GM19238 (cell line): ENCODE measurements around the gene SETD1B.
A peak's percentile ranks its signal among the peaks of the same experiment; 100 is the strongest.

ENCODE experiments used
- DNase-seq: peaks from one replicate; pipeline ENCODE4 v3.0.0; 2011; ENCODE audit warnings: low spot score; ENCODE audit not compliant: insufficient read length

SETD1B gene

DNA sequence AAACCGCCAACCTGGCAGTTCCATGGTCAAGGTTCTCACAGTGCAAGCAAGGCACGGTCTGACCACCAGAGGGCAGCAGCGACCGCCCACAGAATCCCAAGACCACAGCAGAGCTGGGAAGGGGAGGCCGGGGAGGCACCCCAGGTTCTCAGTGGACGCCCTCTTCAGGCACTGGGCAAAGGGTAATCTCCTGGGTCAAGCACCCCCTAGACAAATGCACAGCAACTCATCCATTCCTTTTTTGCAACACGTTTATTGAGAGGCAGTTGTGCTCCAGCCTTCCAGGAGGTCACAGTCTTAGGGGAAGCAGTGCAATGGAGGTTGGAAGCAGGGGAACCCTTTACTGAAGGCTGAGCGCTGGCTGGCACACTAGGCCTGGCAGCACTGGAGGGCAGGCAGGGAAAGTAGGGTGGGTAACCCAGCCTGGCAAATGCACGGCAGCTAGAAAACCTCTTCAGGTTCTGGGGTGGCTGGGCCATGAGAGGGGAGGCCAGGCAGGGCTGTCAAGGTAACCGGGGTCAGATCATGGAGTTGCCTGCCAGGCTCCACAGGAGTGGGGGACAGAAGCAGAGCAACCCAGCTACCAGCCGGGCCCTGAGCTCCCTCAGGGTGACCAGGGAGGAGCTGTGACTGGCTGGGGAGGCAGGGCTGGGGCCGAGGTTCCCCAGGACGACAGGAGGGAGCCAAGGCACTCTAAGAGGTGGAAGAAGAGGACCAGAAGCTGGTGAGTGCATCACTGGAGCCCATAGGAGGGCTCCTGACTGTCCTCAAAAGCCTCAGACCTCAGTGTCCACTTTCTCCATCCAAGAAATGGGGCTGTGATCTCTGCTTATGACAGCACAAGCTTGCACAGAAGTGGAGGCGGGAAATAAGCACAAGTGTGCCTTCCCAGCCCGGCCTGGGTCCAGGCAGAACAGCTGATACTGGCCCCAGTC, 8.5 kb upstream of the SETD1B start:
- peak; percentile 82 for DNase-seq

DNA sequence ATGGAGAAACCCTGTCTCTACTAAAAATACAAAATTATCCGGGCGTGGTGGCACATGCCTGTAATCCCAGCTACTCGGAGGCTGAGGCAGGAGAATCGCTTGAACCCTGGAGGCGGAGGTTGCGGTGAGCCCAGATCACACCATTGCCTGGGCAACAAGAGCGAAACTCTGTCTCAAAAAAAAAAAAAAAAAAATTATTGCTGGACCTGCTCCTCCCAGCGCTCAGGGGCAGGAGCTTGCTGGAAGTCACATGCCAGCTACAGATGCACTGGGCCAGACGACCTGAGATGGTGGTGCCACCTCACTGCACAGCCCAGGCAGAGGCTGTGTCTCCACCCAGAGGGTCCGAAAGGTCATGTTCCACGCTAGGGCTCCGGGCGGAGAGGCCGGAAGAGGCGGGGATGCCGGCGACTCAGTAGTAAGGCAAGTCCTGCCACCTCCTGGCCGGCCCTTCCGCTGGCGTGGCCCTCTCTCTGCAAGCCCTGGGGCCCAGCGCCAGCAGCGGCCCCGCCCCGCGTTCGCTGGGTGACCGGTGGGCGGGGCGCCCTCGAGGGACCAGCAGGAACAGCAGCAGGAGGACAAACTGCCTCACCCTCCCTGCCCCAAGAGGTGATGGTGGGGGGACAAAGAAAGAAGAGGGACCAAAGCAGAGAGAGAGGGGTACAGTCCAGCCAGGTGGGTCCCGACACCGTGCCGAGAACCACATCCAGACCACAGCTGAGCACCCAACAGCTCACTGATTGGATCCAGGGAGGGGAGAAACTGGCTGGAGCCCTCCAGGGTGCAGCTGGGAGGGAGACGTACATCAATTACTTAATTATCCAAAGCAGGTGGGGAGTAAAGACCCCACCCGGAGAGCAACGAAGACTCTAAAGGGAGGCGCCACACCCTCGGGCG, 6.7 kb upstream of the SETD1B start:
- DNase-seq = no peak

DNA sequence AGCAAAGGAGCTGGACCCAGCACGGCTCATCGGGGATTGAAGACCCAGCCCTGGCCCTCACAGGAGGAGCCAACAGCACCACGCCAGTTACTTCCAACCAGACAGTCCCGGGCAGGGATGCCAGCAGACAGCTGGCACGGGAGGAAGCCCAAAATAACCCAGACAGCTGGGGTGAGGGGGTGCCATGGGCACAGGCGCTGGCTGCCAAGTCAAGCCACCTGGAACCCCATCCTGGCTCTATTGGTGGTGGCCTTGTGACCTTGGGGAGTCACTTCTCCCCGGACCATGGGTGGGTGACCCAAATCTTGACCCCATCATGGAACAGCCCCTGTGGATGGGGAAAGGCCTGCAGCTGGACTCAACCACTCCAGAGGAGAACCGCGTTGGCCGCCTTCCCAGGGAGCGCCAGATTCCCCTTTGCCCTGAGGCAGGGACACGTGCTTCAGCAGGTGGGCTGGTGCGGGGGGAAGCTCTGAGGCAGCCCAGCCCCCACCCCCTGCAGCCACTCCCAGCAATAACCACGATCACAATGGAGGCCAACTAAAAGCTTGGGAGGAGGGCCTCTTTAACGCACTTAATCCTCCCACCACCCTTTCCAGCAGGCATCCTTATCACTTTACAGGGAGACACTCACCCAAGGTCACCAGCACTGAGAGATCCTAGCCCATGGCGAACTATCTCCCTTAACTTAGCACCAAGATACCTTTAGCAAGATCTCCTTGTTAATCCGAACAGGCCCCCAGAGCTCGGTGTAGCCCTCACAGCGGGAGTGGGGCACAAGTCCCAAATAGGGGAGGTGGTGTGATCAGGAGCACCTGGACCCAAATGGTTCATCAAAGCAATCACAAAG, 5.6 kb upstream of the SETD1B start:
- DNase-seq = no peak

DNA sequence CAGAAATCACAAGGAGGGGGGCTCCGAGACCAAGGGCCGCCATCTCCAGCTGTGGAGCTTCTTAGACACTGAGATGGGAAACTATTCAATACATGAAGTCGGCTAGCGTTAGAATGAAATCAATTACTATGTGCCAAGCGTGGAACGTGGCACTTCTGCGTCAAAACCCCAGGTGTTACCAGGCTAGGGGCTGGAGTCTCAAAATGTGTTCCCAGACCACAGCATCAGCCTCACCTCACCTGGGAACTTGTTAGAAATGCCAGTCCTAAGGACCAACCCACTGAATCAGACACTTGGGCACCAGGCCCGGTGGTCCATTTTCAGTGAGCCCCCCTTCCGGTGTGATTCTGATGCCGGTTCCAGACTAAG, 5.0 kb upstream of the SETD1B start:
- DNase-seq = no peak

DNA sequence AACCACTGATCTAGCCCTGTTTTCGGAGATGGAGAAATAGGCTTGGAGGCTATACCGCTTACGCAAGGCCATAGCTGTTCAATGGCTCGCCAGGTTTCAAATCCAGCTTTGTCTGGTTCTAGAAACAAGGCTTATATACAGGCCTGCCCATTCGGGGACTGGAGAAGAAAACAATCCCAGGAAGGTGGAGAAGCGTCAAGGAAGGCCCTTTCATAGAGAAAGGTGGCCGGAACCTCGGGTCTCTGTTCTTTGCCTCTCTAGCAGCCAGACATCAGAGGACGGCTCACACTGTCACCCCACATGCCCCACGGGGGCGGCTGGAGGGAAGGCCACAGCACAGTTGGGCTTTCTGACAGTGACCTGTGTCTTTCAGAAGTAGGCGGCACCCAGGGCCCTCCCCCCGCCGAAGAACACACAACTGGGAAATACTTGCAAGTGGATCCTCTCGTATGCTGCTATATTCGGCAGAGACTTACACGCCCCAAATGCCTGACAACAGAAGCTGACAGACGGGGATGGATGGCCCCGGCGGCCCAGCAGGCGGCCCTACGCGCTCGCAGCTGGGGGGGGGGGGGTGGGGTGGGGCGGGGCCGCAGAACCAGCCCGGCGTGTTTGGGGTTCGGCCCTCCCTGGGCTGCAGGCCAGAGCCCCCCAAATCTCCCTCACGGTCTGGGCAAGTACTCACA, 4.5 kb upstream of the SETD1B start:
- peak; percentile 63 for DNase-seq

DNA sequence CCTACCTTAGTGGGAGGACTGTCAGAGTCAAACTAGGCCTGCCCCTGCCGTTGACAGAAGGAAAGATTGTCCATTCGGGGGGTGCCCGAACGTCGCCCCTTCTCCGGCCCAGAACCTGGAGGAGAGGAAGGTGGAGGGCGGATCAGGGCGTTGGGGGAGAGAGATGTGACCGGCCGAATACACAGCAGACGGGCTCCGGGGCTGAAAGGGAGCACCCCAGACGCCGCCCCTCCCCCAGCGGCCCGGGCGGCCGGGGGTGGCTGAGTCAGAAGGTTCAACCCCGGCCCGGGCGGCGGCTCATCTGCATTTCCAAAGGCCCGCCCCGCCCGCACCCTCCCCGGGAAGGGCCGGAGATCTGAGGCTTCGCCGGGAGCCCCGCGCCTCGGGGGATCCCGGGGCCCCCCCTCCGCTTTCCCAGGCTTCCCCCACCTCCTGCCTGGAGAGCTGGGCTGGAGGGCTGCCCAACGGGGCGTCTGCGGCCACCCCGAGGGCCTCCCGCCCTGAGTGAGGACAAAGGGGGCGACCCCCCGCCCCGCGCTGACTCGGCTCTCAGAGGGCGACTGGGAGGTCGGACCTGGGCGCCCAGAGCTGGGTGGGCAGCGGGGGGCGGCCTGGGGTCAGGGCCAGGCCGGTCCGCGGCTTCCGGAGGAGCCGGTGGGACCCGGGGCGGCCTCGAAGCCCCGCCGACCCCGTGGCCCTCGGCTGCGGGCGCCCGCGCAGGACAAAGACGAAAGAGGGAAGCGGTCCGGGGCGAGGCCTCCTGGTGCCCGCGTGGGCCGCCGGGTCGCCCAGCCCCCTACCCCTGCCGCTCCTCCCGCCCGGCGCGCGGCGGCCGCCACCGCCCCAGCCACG, 3.7 kb upstream of the SETD1B start:
- DNase-seq = peak; percentile 80

DNA sequence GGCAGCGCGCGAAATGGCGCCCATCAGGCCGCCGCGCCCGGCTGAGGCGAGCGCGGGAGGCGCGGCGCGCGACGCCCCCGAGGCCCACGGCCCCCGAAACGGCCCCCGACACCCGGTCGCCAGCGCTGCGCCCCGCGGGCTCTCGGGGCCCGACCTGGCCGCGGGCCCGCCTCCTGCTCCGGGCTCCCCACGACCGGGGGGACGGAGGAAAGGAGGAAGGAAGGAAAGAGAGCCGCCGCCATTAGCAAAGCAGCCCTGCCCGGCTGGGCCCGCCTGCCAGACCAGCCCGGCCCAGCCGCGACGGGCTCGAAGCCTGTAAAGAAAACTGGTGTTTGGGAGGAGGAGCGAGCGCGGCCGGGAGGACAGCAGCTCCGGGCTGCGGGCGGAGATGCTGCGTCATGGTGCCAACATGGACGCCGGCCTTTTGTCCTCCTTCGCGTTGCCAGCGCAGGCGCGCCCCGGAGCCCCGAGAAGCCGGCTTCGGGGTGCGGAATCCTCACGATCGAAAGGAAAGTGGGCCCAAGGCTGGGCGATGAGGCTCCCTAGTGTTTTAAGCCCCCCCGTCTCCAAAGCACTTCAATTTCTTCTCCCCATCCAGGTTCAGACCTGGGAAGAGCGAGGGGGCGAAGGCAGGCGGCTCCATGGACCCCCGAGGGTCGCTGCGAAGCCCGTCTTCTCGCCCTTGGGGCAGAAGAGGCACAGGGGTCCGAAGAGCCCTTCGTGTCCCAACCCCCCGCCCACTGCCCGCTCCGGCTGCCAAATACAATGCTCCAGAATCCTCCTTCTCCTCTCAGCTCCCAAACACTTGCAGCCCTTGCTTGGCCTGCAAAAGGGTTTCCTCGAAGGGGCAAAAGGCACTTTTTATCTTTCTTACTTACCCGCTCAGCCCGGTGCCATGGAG, 2.9 kb upstream of the SETD1B start:
- DNase-seq = no peak

DNA sequence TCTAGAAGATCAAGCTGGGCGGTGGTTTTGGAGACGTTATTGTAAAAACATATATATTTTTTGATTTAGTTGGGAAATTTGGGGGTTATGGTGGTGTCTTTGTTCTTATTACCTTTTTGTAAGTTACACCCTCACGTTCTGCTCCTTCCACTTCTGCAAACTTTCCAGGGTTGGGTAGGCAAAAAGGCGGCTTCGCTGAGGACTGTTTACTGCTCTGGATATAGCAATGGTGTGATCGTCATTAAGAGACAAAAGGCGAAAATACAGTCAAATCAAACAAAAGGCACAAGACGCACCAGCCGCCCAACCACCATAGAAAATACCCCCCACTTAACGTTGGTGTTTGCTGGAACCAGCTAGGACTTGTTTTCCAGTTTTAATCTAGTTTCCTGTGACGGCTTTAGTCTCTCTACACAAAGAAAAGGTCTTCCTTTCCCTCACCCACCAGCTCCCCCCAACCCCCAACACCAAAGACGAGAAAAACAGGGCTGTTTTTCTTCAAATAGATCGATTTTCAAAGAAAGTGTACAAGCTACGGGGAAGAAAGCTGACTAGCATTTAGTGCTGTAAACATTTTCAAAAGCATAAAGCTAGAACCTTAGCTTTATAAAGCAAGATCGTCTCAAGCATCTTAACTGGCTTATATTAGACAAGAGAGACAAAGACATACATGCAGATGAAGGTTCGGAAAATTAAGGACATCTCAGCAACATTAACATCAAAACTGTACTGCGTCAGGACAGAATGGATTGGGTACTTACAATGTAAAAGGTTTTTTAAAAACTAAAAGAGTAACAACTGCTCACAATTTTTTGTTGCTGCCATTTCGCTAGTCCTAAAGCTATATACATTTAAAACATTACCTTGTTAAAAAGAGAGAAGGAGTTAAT, 2.0 kb upstream of the SETD1B start:
- DNase-seq = no peak

DNA sequence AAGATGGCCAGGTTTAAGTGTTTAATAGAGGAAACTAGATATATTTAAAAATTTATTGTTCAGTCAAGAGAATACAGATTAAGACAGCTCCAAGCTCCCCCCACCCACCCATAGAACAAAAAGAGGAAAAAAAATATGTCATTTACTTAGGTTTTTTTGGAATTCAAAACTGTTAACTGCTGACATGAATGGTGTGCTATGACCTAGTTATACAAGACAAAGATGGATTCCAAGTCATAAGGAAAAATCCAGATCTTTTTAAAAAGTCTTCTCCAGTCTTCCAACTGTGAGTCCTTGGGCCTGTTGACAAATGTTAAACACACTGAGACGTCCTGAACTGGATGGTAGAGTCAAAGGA, 1.3 kb upstream of the SETD1B start:
- DNase-seq = no peak

DNA sequence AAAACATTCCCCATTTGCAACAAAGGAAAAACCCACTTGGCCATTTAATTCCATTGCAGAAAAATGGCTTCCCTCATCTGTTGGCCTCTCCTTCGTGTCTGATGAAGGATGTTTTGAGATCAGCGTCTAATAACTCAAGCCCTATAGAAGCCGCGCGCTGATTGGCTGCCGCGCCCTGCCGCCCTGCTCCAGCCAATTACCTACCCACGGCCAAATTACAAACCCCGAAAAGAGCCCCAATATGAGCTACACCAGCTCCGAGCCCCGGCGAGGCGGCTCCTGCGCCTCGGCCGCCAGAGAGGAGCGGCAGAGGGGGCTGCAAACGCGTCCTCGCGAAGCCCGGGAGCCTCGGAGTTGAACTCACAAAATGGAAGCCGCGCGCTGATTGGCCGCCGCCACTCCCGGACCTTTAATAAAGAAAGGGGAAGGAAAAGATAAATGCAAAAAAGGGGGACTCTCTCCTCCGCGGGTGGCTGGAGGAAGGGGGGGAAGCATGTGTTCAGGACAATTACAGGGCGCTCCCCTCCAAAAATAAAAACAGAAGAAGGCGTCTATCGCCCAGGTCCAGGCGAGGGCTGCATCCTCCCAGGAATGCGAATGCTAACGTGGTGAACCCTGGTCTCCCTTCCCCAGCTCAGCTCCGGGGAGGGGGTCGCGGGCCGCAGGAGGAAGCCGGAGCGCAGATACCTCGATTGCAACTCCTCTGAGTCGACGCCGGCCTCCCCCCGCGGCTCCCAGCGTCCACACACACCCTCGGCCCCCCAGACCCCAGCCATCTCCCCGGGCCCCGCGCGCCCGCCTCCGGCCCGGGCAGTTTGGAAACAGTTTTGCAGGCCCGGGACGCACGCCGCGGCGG, 738 bp upstream of the SETD1B start:
- peak; percentile 91 for DNase-seq

DNA sequence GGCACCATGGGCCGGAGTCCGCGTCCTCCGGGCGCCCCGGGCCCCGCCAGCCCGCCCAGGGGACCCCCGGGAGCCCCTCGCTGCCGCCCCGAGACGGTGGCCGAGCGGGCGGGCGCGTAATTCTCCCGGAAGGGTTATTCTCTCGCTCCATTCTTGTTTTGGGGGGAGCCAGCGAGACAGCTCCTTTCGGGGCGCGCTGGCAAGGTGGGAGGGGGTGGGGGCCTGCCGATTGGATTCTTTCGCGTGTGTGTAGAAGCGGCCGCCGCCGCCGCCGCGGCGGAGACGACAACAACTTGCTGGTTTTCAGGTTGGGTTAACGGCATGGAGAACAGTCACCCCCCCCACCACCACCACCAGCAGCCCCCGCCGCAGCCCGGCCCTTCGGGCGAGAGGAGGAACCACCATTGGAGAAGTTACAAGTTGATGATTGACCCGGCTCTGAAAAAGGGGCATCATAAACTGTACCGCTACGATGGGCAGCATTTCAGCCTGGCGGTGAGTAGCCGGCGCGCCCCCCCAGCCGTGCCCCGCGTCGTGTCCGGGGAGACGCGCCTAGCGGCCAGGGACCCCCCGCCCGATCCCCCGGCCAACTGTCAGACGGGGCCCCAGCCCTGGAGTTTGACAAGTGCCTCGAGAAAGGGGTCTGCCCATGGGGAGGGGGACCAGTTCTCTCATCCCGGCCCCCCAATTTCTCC, 755 bp downstream of the SETD1B start:
- no peak for DNase-seq

DNA sequence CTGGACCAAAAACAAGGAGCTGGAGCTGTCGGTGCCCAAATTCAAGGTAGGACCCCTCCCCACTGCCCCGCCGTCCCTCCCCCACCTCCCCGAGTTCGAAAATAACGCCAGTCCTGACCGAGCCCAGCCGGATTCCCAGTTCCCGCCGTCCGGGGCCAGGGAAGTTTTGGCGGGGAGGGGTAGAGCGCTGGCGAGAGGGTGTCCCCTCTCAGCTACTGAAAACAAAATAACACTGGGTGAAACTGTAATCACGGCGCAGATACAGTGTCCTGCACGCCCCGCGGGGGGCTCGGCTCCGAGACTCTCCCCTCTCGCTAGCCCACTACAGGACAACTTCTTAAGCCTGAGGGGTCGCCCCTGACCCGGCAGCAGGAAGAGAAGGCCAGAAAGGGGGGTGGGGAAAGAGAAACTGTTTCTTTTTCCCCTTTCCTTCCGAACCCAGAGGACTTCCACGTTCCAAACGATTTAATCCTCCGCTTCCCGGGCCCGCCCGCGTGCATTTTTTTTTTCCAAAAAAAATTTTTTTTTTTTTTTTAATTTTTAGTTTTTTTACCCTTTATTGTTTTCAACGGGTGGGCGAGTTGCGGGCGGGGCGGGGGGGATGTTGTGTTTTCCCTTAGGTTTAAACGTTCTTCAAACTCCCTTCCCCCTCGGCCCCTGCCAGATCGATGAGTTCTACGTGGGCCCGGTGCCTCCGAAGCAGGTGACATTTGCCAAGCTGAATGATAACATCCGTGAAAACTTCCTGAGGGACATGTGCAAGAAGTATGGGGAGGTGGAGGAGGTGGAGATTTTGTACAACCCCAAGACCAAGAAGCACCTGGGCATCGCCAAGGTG, 1.6 kb downstream of the SETD1B start:
- no peak for DNase-seq

DNA sequence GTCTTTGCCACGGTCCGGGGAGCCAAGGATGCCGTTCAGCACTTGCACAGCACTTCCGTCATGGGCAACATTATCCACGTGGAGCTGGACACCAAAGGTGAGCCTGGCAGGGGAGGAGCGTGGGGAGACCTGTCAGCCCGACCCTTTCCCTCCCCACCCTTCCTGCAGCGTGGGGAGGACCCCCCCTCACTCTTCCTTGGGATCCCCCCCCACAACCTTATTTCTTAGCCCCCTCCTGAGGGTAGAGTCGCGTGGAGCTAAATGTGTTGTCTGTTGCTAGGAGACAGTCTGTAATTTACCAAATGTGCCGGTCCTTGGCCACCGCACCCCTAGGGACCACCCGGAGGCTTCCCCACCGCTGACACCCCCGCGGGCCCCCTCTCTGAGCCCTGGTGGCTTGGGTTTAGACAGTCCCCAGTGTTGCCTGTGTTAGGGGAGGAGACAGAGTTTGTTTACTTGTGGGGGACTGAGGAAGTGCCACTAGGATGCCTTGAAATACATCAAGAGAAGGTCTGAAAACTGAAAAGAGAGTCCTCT, 2.3 kb downstream of the SETD1B start:
- no peak for DNase-seq

DNA sequence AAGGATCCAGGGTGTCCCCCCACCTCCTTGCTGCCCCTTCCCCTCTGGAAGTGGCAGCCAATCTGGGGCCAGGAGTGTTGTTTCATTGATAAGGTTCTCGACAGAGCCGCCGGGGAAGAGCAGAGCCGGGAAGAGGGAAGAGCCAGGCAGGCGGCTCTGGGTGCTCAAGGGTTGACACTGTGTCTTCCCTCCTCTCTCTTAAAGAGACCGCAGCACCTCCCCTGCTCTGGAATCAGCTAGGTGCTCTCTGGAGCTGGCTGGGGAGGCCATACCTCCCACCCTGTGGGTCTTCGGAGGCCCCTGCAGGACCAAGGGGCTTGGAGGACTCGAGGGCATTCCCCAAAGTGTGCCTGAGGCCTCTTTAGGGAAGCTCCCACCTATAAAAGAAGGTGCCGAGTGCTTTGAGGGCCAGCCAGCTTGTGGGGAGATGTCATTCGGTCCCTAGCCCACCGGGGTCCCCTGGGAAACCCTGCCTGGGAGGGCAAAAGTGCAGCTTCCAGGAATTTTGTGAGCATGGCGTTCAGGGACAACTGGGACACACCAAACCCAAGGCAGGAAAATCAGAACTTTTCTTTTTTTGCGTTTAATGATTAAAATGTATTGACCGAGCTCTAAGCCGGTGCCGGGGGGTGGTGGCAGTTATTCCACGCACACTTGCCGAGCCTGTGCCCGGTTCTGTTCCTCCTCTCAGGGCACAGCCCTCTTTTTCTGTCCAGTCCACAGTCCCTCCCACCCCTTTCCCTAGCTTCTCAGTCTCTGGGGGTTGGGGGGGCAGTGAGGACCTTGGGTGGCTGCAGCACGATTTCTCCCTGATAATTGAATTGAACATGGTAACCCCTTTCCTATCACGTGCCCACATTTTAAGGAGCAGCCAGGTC, 3.0 kb downstream of the SETD1B start:
- no peak for DNase-seq
